Body of pancreas (tissue), 4 donors: ENCODE measurements around the gene DMRTC2.

Experiments used
- POLR2A ChIP-seq, 3 donors: fragments of 450-650 bp; IDR thresholded peaks; one replicate each; pipeline ENCODE4 v1.6.1; 2016; ENCODE audit warnings: antibody characterized with exemption in 3 of 3, mild to moderate bottlenecking in 2 of 3
- TF ChIP-seq, protein P1 (sequence below), 7 experiments: fragments of 450-650 bp in 4 of 7; fragments of 200-600 bp in 3 of 7; sonication (generic) in 3 of 7; IDR thresholded peaks; one replicate each; pipeline ENCODE4 v1.5.1; 2016 to 2019; ENCODE audit warnings: antibody characterized with exemption in 7 of 7

- TF ChIP-seq, protein P1, sequence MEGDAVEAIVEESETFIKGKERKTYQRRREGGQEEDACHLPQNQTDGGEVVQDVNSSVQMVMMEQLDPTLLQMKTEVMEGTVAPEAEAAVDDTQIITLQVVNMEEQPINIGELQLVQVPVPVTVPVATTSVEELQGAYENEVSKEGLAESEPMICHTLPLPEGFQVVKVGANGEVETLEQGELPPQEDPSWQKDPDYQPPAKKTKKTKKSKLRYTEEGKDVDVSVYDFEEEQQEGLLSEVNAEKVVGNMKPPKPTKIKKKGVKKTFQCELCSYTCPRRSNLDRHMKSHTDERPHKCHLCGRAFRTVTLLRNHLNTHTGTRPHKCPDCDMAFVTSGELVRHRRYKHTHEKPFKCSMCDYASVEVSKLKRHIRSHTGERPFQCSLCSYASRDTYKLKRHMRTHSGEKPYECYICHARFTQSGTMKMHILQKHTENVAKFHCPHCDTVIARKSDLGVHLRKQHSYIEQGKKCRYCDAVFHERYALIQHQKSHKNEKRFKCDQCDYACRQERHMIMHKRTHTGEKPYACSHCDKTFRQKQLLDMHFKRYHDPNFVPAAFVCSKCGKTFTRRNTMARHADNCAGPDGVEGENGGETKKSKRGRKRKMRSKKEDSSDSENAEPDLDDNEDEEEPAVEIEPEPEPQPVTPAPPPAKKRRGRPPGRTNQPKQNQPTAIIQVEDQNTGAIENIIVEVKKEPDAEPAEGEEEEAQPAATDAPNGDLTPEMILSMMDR (IDR thresholded peaks at IDR 0.05) = no peak
- TF ChIP-seq POLR2A (IDR thresholded peaks at IDR 0.05) = peak in 1 of 3 donors; percentile 20
These were observed 42.2 kb downstream of the DMRTC2 start for GRCh38 chr19:41886761-41887710.
